Tibial nerve (tissue), 4 donors: ENCODE data around the gene SLC9A3.

Experiments used
- EP300 ChIP-seq, 2 donors: sonication (generic); formaldehyde crosslinking; IDR thresholded peaks; one replicate each; pipeline ENCODE4 v1.6.1; 2017; ENCODE audit warnings: antibody characterized with exemption in 2 of 2, mild to moderate bottlenecking in 1 of 2
- TF ChIP-seq, protein P1 (sequence below), 5 experiments: fragments of 200-600 bp in 3 of 5; fragments of 450-650 bp in 2 of 5; sonication (generic) in 3 of 5; IDR thresholded peaks; one replicate each; pipeline ENCODE4 v1.5.1; 2016 to 2019; ENCODE audit warnings: antibody characterized with exemption in 5 of 5, mild to moderate bottlenecking in 3 of 5, moderate library complexity in 2 of 5

DNA sequence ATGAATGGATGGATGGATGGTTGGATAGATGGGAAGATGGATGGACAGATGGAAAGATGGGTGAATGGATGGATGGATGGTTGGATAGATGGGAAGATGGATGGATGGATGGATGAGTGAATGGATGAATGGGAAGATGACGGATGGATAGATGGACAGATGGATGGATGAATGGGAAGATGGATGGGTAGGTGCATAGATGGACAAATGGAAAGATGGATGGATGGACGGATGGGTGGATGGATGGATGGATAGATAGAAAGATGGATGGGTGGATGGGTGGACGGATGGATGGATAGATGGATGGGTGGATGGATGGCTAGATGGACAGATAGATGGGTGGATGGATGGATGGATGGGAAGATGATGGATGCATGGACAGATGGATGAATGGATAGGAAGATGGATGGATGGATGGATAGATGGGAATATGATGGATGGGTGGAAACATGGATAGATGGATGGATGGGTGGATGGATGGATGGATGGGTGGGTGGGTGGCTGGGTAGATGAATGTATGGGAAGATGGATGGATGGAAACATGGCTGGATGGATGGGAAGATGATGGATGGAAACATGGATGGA is 97.8 kb downstream of the SLC9A3 start:
- TF ChIP-seq, protein P1, sequence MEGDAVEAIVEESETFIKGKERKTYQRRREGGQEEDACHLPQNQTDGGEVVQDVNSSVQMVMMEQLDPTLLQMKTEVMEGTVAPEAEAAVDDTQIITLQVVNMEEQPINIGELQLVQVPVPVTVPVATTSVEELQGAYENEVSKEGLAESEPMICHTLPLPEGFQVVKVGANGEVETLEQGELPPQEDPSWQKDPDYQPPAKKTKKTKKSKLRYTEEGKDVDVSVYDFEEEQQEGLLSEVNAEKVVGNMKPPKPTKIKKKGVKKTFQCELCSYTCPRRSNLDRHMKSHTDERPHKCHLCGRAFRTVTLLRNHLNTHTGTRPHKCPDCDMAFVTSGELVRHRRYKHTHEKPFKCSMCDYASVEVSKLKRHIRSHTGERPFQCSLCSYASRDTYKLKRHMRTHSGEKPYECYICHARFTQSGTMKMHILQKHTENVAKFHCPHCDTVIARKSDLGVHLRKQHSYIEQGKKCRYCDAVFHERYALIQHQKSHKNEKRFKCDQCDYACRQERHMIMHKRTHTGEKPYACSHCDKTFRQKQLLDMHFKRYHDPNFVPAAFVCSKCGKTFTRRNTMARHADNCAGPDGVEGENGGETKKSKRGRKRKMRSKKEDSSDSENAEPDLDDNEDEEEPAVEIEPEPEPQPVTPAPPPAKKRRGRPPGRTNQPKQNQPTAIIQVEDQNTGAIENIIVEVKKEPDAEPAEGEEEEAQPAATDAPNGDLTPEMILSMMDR (IDR thresholded peaks at IDR 0.05), result no peak
- no peak for TF ChIP-seq EP300 (IDR thresholded peaks at IDR 0.05)
